Endodermal cell (in vitro differentiated cells): ENCODE data around the gene POU6F2. TPM values are rescaled to one million over a fixed set of nuclear protein-coding genes. Genes with fewer than 3 reads are reported as not detected.

Experiments
- DNase-seq: peaks from one replicate; pipeline ENCODE4 v3.0.0-alpha.2; 2017
- H3K27ac ChIP-seq: 2 replicates; pipeline ENCODE4 v1.5.1; 2013; ENCODE audit warnings: mild to moderate bottlenecking, low read depth, low read length, moderate library complexity
- H3K27me3 ChIP-seq: 2 replicates; pipeline ENCODE4 v1.6.1; 2013; ENCODE audit warnings: mild to moderate bottlenecking, low read length, moderate library complexity; ENCODE audit not compliant: insufficient read depth, control insufficient read depth, poor library complexity, severe bottlenecking
- H3K36me3 ChIP-seq: 2 replicates; pipeline ENCODE4 v1.7.0; 2013; ENCODE audit warnings: mild to moderate bottlenecking, low read length, moderate library complexity; ENCODE audit not compliant: control insufficient read depth, insufficient read depth
- H3K4me1 ChIP-seq: one replicate; pipeline ENCODE4 v1.7.0; 2013; ENCODE audit warnings: low read length; ENCODE audit not compliant: control insufficient read depth, insufficient read depth
- H3K4me3 ChIP-seq: 2 replicates; pipeline ENCODE4 v1.5.1; 2013; ENCODE audit warnings: mild to moderate bottlenecking, low read length, moderate library complexity
- H3K9ac ChIP-seq: 2 replicates; pipeline ENCODE4 v1.6.1; 2013; ENCODE audit warnings: mild to moderate bottlenecking, low read length, moderate library complexity; ENCODE audit not compliant: poor library complexity, severe bottlenecking; ENCODE audit errors: extremely low read depth
- H3K9me3 ChIP-seq: 2 replicates; pipeline ENCODE4 v1.6.1; 2013; ENCODE audit warnings: mild to moderate bottlenecking, low read length, moderate library complexity; ENCODE audit not compliant: control insufficient read depth
- H3K27ac Mint-ChIP-seq: 2 replicates; pipeline ENCODE4 v1.8.0; 2020; ENCODE audit warnings: mixed read lengths
- H3K27me3 Mint-ChIP-seq: 2 replicates; pipeline ENCODE4 v1.8.0; 2021; ENCODE audit warnings: mild to moderate bottlenecking, mixed read lengths; ENCODE audit not compliant: insufficient read depth
- H3K36me3 Mint-ChIP-seq: 2 replicates; pipeline ENCODE4 v1.8.0; 2020; ENCODE audit warnings: low read depth, mixed read lengths
- H3K4me1 Mint-ChIP-seq: 2 replicates; pipeline ENCODE4 v1.8.0; 2020; ENCODE audit warnings: mixed read lengths
- H3K4me3 Mint-ChIP-seq: 2 replicates; pipeline ENCODE4 v1.8.0; 2020; ENCODE audit warnings: mild to moderate bottlenecking, moderate library complexity, mixed read lengths
- H3K9me3 Mint-ChIP-seq: 2 replicates; pipeline ENCODE4 v1.8.0; 2020; ENCODE audit warnings: mild to moderate bottlenecking, mixed read lengths
- WGBS, 2 experiments: methylation state at CpG; one replicate each; pipeline versions ENCODE4 v1.1.5 to v1.1.7; 2013; ENCODE audit warnings: missing lambda C conversion rate in 2 of 2, mixed read lengths in 1 of 2; ENCODE audit not compliant: insufficient coverage in 1 of 2, insufficient read length in 1 of 2; 5-methylcytosine and 5-hydroxymethylcytosine counted together
- total RNA-seq, 2 donors: library from RNA; stranded (reverse); fragmentation: NEBNext Ultra II Directional in 1 of 2; extraction: Animal tissue kit (Norgen Biotek cat#: 25700) in 1 of 2; gene quantifications; 2 replicates in 1 of 2; 3 replicates in 1 of 2; pipeline ENCODE4 v1.2.1, GENCODE V29; 2021
- TF ChIP-seq, protein P1 (sequence below): fragments of 200-600 bp; sonication (generic); conservative IDR thresholded peaks from 2 replicates; pipeline ENCODE4 v1.5.0; 2021; ENCODE audit warnings: antibody characterized with exemption, mild to moderate bottlenecking

Gene POU6F2
- total RNA-seq, 2 donors from 2014 or later: 6.0 to 10.0 TPM

DNA sequence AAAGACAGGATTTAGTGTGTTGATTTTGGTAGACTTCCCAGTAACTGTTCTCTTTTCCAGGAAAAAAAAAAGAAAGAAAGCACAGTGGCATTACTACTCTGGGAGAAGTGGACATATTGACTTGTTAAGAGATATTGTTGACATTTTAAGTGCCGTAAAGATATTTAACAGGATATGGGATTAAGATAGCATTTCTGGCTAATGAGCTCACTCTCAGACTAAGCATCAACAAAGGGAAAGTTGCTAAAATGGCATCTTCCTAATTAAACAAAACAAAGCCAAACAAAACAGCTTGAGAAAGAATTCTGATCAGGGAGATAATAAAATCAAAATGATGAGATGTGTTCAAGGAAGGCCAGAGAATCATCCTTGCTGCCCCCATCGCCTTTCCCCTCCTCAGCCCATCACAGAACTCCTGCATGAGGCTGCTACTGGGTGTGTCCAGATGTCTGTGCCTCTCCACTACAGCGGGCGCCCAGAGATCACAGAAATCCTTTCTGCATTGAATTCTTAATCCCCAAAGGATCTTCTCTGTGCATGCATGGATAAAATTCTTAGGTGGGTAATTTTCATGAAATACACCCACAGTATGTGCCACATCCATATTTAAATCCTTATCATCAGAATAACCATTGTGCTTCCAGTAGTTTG lies 270.5 kb downstream of the POU6F2 start:
- peaks cover 54% of the 10 kb centered on the region for H3K4me1 Mint-ChIP-seq
- no peak overlapping the region for H3K27ac ChIP-seq
- 76 to 89% methylated on average over 1 to 4 of the region's 4 CpGs for WGBS, 2 experiments

DNA sequence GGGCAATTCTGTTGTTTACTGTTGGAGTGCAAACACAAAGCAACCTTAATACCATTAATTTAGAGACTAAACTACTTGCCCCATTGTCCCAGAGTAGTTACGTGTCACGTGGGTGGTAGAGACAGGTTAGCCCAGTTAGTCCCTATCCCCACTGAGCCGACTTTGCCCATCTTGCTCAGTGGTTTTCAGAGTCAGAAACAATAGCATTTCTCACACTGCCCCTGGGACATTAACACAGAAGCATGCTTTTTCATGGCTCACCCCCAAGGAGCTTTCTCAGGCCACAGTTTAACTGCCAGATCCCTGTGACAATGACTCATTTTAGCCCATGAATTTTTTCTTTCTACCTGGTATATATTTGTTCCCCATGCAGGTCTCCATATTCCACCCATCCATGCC lies 271.0 kb downstream of the POU6F2 start:
- WGBS, 2 experiments: 47% methylated on average over 3 of the region's 3 CpGs; no CpG with 5 or more reads in 1 of the 2 experiments
- H3K9me3 Mint-ChIP-seq: no peaks in the 10 kb centered on the region

More for the DNA sequence above, 270.5 kb downstream of the POU6F2 start:
- Histone ChIP-seq H3K4me3 (no peak overlapping the region), H3K9me3 (no peaks in the 10 kb centered on the region), H3K4me1 (peaks cover 18% of the 10 kb centered on the region), H3K27me3 (peaks cover 22% of the 10 kb centered on the region), H3K9ac (no peak overlapping the region), H3K36me3 (no peaks in the 10 kb centered on the region)
- TF ChIP-seq, protein P1, sequence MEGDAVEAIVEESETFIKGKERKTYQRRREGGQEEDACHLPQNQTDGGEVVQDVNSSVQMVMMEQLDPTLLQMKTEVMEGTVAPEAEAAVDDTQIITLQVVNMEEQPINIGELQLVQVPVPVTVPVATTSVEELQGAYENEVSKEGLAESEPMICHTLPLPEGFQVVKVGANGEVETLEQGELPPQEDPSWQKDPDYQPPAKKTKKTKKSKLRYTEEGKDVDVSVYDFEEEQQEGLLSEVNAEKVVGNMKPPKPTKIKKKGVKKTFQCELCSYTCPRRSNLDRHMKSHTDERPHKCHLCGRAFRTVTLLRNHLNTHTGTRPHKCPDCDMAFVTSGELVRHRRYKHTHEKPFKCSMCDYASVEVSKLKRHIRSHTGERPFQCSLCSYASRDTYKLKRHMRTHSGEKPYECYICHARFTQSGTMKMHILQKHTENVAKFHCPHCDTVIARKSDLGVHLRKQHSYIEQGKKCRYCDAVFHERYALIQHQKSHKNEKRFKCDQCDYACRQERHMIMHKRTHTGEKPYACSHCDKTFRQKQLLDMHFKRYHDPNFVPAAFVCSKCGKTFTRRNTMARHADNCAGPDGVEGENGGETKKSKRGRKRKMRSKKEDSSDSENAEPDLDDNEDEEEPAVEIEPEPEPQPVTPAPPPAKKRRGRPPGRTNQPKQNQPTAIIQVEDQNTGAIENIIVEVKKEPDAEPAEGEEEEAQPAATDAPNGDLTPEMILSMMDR: no peak
- DNase-seq: no peak
- Mint-ChIP-seq H3K36me3 (peaks cover 1% of the 10 kb centered on the region), H3K4me3 (no peak overlapping the region), H3K9me3 (no peaks in the 10 kb centered on the region), H3K27me3 (peaks cover 29% of the 10 kb centered on the region), H3K27ac (peak overlapping the region; percentile 7)

DNA sequence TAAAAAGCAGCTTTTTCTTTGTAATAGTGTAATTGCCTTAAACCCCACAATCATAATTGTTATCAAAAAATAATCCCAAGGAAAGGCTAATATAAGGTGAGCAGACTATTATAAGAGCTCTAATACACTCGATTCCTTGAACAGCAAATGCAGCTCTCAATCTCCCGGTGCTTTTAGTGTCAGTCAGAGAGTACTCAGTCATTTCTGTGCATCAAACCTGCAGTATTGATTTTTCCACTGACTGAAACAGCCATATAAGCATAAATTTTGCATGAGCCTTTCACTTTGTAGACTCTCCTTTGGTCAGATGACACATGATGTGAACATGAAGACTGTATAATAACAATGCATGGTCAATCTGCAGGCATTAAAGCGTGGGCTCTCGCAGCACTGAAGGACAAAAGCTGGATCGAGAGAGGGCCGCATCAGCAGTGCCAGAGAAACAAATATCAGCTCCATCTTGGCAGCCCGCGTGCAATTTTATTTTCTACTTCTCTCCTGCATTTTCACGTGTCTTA lies 272.0 kb downstream of the POU6F2 start:
- 90 to 92% methylated on average over 9 of the region's 9 CpGs for WGBS, 2 experiments
- no peak overlapping the region for H3K4me3 Mint-ChIP-seq
- TF ChIP-seq, protein P1: no peak

More for the DNA sequence above, 271.0 kb downstream of the POU6F2 start:
- H3K9me3 ChIP-seq: no peaks in the 10 kb centered on the region
- peaks cover 28% of the 10 kb centered on the region for H3K27me3 ChIP-seq
- Mint-ChIP-seq H3K4me3 (peak overlapping the region; percentile 9), H3K27ac (peak overlapping the region; percentile 20), H3K36me3 (peaks cover 1% of the 10 kb centered on the region), H3K4me1 (peaks cover 54% of the 10 kb centered on the region), H3K27me3 (peaks cover 31% of the 10 kb centered on the region)
- TF ChIP-seq, protein P1: no peak
- no peaks in the 10 kb centered on the region for H3K36me3 ChIP-seq
- H3K27ac ChIP-seq: no peak overlapping the region
- H3K4me3 ChIP-seq: no peak overlapping the region
- peaks cover 18% of the 10 kb centered on the region for H3K4me1 ChIP-seq
- DNase-seq: peak; percentile 65
- H3K9ac ChIP-seq: no peak overlapping the region

More for the DNA sequence above, 272.0 kb downstream of the POU6F2 start:
- Histone ChIP-seq H3K36me3 (no peaks in the 10 kb centered on the region), H3K4me1 (peaks cover 18% of the 10 kb centered on the region), H3K4me3 (no peak overlapping the region), H3K9me3 (no peaks in the 10 kb centered on the region), H3K27me3 (peaks cover 38% of the 10 kb centered on the region), H3K27ac (no peak overlapping the region), H3K9ac (no peak overlapping the region)
- peaks cover 58% of the 10 kb centered on the region for H3K4me1 Mint-ChIP-seq
- no peaks in the 10 kb centered on the region for H3K9me3 Mint-ChIP-seq
- peaks cover 41% of the 10 kb centered on the region for H3K27me3 Mint-ChIP-seq
- H3K27ac Mint-ChIP-seq: peak overlapping the region; percentile 1
- peaks cover 1% of the 10 kb centered on the region for H3K36me3 Mint-ChIP-seq
- no peak for DNase-seq
